WTC11 (cell line): ENCODE data around the gene MKS1. TPM values are rescaled to one million over a fixed set of nuclear protein-coding genes. Genes with fewer than 3 reads are reported as not detected.

Source experiments
- ATAC-seq: fragments of 200-7000 bp; cut with Tn5 transposase; 2 replicates; pipeline ENCODE4 v1.10.0; 2021; ENCODE audit warnings: mild to moderate bottlenecking, moderate library complexity
- CTCF ChIA-PET: fragments of 300-600 bp; sonication (Branson Sonifier 250); formaldehyde crosslinking; loops from one replicate; lab custom pipeline; 2021; ENCODE audit warnings: antibody characterized with exemption; lab: Charles Lee
- POLR2A ChIA-PET: fragments of 350-600 bp; sonication (Branson Sonifier 250); formaldehyde crosslinking; loops from one replicate; lab custom pipeline; 2021; ENCODE audit warnings: antibody characterized with exemption; lab: Charles Lee
- DNase-seq: peaks from one replicate; pipeline ENCODE4 v3.0.0; 2021; ENCODE audit warnings: low spot score
- H3K27ac Mint-ChIP-seq: 2 replicates; pipeline ENCODE4 v1.8.0; 2021; ENCODE audit warnings: mixed read lengths
- H3K27me3 Mint-ChIP-seq: 2 replicates; pipeline ENCODE4 v1.8.0; 2021; ENCODE audit warnings: low read depth, mild to moderate bottlenecking, moderate library complexity, mixed read lengths
- H3K36me3 Mint-ChIP-seq: 2 replicates; pipeline ENCODE4 v1.8.0; 2021; ENCODE audit warnings: mixed read lengths
- H3K4me1 Mint-ChIP-seq: 2 replicates; pipeline ENCODE4 v1.8.0; 2022; ENCODE audit warnings: mixed read lengths
- H3K4me3 Mint-ChIP-seq: 2 replicates; pipeline ENCODE4 v1.8.0; 2021; ENCODE audit warnings: mild to moderate bottlenecking, moderate library complexity, mixed read lengths
- H3K9me3 Mint-ChIP-seq: 2 replicates; pipeline ENCODE4 v1.8.0; 2021; ENCODE audit warnings: mixed read lengths
- ETV6 ChIP-seq: sonication (generic); formaldehyde crosslinking; IDR thresholded peaks from 2 replicates; pipeline ENCODE4 v1.8.1; 2022; ENCODE audit warnings: mild to moderate bottlenecking, missing genetic modification reagents
- GRHL2 ChIP-seq: fragments of 250-450 bp; sonication (Bioruptor Pico); IDR thresholded peaks from 2 replicates; pipeline ENCODE4 v1.8.0; 2022; ENCODE audit warnings: mild to moderate bottlenecking, moderate library complexity; ENCODE audit not compliant: insufficient replicate concordance, severe bottlenecking
- IRF2 ChIP-seq: sonication (generic); formaldehyde crosslinking; IDR thresholded peaks from 2 replicates; pipeline ENCODE4 v1.8.0; 2022; ENCODE audit warnings: low read depth, missing genetic modification reagents, borderline replicate concordance
- NFATC4 ChIP-seq: fragments of 250-450 bp; sonication (Bioruptor Pico); IDR thresholded peaks from 2 replicates; pipeline ENCODE4 v1.9.0; 2021; ENCODE audit warnings: mild to moderate bottlenecking
- NFE2L1 ChIP-seq: sonication (generic); formaldehyde crosslinking; IDR thresholded peaks from 2 replicates; pipeline ENCODE4 v1.8.1; 2023; ENCODE audit warnings: missing genetic modification reagents
- NR3C1 ChIP-seq: sonication (generic); formaldehyde crosslinking; conservative IDR thresholded peaks from 2 replicates; pipeline ENCODE4 v1.8.1; 2023; ENCODE audit warnings: low read depth, mild to moderate bottlenecking, missing genetic modification reagents
- SP1 ChIP-seq: sonication (generic); formaldehyde crosslinking; conservative IDR thresholded peaks from 2 replicates; pipeline ENCODE4 v1.8.1; 2022; ENCODE audit warnings: missing genetic modification reagents
- TEAD4 ChIP-seq: sonication (generic); formaldehyde crosslinking; IDR thresholded peaks from 2 replicates; pipeline ENCODE4 v1.8.0; 2022; ENCODE audit warnings: mild to moderate bottlenecking, missing genetic modification reagents
- USF1 ChIP-seq: sonication (generic); formaldehyde crosslinking; IDR thresholded peaks from 2 replicates; pipeline ENCODE4 v1.8.0; 2022; ENCODE audit warnings: mild to moderate bottlenecking, missing genetic modification reagents
- ZNF121 ChIP-seq: sonication (generic); formaldehyde crosslinking; IDR thresholded peaks from 2 replicates; pipeline ENCODE4 v1.8.0; 2023; ENCODE audit warnings: missing genetic modification reagents
- ZNF416 ChIP-seq: fragments of 250-450 bp; sonication (Bioruptor Pico); IDR thresholded peaks from 2 replicates; pipeline ENCODE4 v1.9.0; 2021; ENCODE audit warnings: mild to moderate bottlenecking, inconsistent platforms
- total RNA-seq: library from RNA; stranded (reverse); gene quantifications from 3 replicates; pipeline ENCODE4 v1.2.3, GENCODE V29; 2021
- TF ChIP-seq, protein P1 (sequence below): fragments of 250-450 bp; sonication (Bioruptor Pico); IDR thresholded peaks from 2 replicates; pipeline ENCODE4 v1.9.0; 2021; ENCODE audit warnings: mild to moderate bottlenecking
- TF ChIP-seq, protein P2 (sequence below): fragments of 250-450 bp; sonication (Bioruptor Pico); IDR thresholded peaks from 2 replicates; pipeline ENCODE4 v1.9.0; 2021; ENCODE audit warnings: moderate library complexity, mild to moderate bottlenecking, inconsistent platforms, borderline replicate concordance
- TF ChIP-seq, protein P3 (sequence below): sonication (generic); formaldehyde crosslinking; IDR thresholded peaks from 2 replicates; pipeline ENCODE4 v1.8.1; 2022; ENCODE audit warnings: mild to moderate bottlenecking, missing genetic modification reagents, moderate library complexity, borderline replicate concordance
- TF ChIP-seq, protein P4 (sequence below): sonication (generic); formaldehyde crosslinking; IDR thresholded peaks from 2 replicates; pipeline ENCODE4 v1.8.1; 2022; ENCODE audit warnings: missing genetic modification reagents, borderline replicate concordance
- TF ChIP-seq, protein P5 (sequence below): fragments of 250-450 bp; sonication (Bioruptor Pico); IDR thresholded peaks from 2 replicates; pipeline ENCODE4 v1.8.0; 2021; ENCODE audit warnings: mild to moderate bottlenecking
- TF ChIP-seq, protein P6 (sequence below): sonication (generic); formaldehyde crosslinking; IDR thresholded peaks from 2 replicates; pipeline ENCODE4 v1.8.0; 2022; ENCODE audit warnings: missing genetic modification reagents

The MKS1 gene
- total RNA-seq, 1 experiment from 2014 or later = 24.2 TPM

DNA sequence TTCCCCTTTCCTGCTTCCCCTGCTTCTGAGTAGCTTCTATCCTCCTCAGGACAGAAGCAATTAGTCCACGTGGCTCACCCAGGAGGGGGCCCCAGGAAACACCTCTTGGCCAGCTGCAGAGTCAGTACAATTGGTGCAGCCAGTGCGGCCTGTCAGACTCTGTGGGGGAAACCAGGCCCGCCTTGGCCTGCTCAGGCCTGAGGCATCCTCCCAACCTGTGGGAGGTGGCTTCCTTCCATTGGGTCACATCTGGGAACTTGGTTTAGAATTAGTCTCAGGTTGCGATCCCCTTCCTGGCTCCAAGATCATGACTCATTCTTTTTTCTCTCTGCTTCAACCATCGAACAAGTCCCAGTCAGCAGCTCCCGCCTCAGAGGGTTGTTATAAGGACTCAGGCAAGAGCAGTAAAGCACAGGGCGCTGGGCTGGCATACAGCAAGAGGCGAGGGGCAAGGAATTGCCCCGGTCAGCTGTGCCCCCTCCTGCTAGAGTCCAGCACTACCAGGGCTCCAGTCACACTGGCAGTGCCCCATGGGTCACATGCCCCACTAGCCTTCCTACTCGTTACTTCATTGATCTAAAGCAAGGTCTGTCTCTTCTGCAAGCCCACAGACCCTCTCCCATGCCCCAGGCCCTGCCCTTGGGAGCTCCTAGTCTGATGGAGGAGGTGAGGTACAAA, 34.6 kb downstream of the MKS1 start:
- ATAC-seq = peak; percentile 97
- no peak overlapping the region for H3K4me3 Mint-ChIP-seq
- H3K27me3 Mint-ChIP-seq = peaks cover 14% of the 10 kb centered on the region
- TF ChIP-seq, protein P1, sequence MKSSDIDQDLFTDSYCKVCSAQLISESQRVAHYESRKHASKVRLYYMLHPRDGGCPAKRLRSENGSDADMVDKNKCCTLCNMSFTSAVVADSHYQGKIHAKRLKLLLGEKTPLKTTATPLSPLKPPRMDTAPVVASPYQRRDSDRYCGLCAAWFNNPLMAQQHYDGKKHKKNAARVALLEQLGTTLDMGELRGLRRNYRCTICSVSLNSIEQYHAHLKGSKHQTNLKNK (CRISPR knock-in tag) = no peak
- TF ChIP-seq, protein P2, sequence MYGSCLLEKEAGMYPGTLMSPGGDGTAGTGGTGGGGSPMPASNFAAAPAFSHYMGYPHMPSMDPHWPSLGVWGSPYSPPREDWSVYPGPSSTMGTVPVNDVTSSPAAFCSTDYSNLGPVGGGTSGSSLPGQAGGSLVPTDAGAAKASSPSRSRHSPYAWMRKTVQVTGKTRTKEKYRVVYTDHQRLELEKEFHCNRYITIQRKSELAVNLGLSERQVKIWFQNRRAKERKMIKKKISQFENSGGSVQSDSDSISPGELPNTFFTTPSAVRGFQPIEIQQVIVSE (CRISPR knock-in tag) = no peak
- TF ChIP-seq, all 79 proteins: peak for 0
- no peaks in the 10 kb centered on the region for H3K36me3 Mint-ChIP-seq
- no peaks in the 10 kb centered on the region for H3K9me3 Mint-ChIP-seq
- no peak overlapping the region for H3K27ac Mint-ChIP-seq
- peak; percentile 40 for DNase-seq
- POLR2A ChIA-PET = interaction anchor here (0.7 kb wide), 1 partner anchor 64 kb away, joined by 4 read pairs; no protein-coding TSS in a partner anchor
- H3K4me1 Mint-ChIP-seq = peaks cover 8% of the 10 kb centered on the region; the same call in 1 of the 2 replicates
- CTCF ChIA-PET = interaction anchor here (1.3 to 2.5 kb wide), 4 partner anchors 10 to 65 kb away, joined by 4 to 8 read pairs (median 5); no protein-coding TSS in a partner anchor

DNA sequence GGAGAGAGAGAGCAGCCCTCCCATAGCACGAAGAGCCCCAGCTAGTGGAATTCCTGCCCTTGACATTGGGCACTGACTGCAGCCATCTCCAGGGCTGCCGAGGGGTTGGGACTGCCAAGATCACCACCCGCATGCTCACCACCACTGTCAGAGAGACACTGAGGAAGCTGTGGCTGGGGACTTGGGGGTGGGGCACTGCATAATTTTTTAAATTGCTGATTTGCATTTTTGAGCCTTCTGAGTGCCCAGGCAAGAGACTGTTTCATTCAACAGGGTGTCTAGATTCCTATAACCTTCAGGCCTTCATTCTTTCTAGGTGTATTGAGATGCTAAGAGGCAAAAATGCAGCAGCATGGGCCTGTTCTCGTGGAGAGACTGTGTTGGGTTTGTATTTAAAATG, 35.5 kb downstream of the MKS1 start:
- TF ChIP-seq NFE2L1 (CRISPR knock-in tag) = no peak
- TF ChIP-seq, protein P3, sequence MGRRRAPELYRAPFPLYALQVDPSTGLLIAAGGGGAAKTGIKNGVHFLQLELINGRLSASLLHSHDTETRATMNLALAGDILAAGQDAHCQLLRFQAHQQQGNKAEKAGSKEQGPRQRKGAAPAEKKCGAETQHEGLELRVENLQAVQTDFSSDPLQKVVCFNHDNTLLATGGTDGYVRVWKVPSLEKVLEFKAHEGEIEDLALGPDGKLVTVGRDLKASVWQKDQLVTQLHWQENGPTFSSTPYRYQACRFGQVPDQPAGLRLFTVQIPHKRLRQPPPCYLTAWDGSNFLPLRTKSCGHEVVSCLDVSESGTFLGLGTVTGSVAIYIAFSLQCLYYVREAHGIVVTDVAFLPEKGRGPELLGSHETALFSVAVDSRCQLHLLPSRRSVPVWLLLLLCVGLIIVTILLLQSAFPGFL (CRISPR knock-in tag) = no peak
- no peak for TF ChIP-seq ZNF416 (CRISPR knock-in tag)
- no peak for TF ChIP-seq SP1 (CRISPR knock-in tag)
- TF ChIP-seq NR3C1 (CRISPR knock-in tag) = no peak
- TF ChIP-seq, protein P4, sequence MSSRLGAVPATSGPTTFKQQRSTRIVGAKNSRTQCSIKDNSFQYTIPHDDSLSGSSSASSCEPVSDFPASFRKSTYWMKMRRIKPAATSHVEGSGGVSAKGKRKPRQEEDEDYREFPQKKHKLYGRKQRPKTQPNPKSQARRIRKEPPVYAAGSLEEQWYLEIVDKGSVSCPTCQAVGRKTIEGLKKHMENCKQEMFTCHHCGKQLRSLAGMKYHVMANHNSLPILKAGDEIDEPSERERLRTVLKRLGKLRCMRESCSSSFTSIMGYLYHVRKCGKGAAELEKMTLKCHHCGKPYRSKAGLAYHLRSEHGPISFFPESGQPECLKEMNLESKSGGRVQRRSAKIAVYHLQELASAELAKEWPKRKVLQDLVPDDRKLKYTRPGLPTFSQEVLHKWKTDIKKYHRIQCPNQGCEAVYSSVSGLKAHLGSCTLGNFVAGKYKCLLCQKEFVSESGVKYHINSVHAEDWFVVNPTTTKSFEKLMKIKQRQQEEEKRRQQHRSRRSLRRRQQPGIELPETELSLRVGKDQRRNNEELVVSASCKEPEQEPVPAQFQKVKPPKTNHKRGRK (CRISPR knock-in tag) = no peak
- no peak for TF ChIP-seq NFATC4
- no peak for TF ChIP-seq GRHL2
- TF ChIP-seq, protein P5, sequence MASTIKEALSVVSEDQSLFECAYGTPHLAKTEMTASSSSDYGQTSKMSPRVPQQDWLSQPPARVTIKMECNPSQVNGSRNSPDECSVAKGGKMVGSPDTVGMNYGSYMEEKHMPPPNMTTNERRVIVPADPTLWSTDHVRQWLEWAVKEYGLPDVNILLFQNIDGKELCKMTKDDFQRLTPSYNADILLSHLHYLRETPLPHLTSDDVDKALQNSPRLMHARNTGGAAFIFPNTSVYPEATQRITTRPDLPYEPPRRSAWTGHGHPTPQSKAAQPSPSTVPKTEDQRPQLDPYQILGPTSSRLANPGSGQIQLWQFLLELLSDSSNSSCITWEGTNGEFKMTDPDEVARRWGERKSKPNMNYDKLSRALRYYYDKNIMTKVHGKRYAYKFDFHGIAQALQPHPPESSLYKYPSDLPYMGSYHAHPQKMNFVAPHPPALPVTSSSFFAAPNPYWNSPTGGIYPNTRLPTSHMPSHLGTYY (CRISPR knock-in tag) = no peak
- TF ChIP-seq ETV6 (CRISPR knock-in tag) = no peak
- TF ChIP-seq USF1 = no peak
- no peak for TF ChIP-seq IRF2 (CRISPR knock-in tag)
- TF ChIP-seq TEAD4 (CRISPR knock-in tag) = no peak
- no peak for TF ChIP-seq ZNF121 (CRISPR knock-in tag)
- TF ChIP-seq, protein P6, sequence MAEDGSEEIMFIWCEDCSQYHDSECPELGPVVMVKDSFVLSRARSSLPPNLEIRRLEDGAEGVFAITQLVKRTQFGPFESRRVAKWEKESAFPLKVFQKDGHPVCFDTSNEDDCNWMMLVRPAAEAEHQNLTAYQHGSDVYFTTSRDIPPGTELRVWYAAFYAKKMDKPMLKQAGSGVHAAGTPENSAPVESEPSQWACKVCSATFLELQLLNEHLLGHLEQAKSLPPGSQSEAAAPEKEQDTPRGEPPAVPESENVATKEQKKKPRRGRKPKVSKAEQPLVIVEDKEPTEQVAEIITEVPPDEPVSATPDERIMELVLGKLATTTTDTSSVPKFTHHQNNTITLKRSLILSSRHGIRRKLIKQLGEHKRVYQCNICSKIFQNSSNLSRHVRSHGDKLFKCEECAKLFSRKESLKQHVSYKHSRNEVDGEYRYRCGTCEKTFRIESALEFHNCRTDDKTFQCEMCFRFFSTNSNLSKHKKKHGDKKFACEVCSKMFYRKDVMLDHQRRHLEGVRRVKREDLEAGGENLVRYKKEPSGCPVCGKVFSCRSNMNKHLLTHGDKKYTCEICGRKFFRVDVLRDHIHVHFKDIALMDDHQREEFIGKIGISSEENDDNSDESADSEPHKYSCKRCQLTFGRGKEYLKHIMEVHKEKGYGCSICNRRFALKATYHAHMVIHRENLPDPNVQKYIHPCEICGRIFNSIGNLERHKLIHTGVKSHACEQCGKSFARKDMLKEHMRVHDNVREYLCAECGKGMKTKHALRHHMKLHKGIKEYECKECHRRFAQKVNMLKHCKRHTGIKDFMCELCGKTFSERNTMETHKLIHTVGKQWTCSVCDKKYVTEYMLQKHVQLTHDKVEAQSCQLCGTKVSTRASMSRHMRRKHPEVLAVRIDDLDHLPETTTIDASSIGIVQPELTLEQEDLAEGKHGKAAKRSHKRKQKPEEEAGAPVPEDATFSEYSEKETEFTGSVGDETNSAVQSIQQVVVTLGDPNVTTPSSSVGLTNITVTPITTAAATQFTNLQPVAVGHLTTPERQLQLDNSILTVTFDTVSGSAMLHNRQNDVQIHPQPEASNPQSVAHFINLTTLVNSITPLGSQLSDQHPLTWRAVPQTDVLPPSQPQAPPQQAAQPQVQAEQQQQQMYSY = no peak
- DNase-seq = no peak
- H3K4me1 Mint-ChIP-seq = peaks cover 8% of the 10 kb centered on the region; the same call in 1 of the 2 replicates
- H3K27me3 Mint-ChIP-seq = peaks cover 14% of the 10 kb centered on the region
- no peaks in the 10 kb centered on the region for H3K36me3 Mint-ChIP-seq
- ChIA-PET POLR2A (no interaction called here), CTCF (interaction anchor here (1.3 to 2.5 kb wide), 2 partner anchors 11 to 16 kb away, joined by 5 to 8 read pairs; no protein-coding TSS in a partner anchor)
- ATAC-seq = no peak
- no peak overlapping the region for H3K4me3 Mint-ChIP-seq
- H3K27ac Mint-ChIP-seq = no peak overlapping the region
- no peaks in the 10 kb centered on the region for H3K9me3 Mint-ChIP-seq
